Left colon (tissue), 2 donors: ENCODE data around the gene LRRTM1. TPM values are rescaled to one million over a fixed set of nuclear protein-coding genes. Genes with fewer than 3 reads are reported as not detected.

Experiments
- ATAC-seq: fragments of 200-7000 bp; cut with Tn5 transposase; one replicate; pipeline ENCODE4 v1.9.1; 2020; ENCODE audit warnings: mild to moderate bottlenecking, moderate library complexity
- DNase-seq, 2 donors: peaks; one replicate each; pipeline ENCODE4 v3.0.0-alpha.2; 2020
- intact Hi-C, 2 donors: fragments of 100-400 bp; cut with DNase I in 1 of 2; cut with micrococcal nuclease in 1 of 2; formaldehyde crosslinking; loops; one replicate each; pipeline versions ENCODE4 v1.11.2 to v1.14.0; 2022; cut with DNase I, micrococcal nuclease
- total RNA-seq, 2 donors: library from RNA; stranded (reverse); fragmentation: NEBNext Ultra II Directional; extraction: Animal tissue kit (Norgen Biotek cat#: 25700); gene quantifications; one replicate each; pipeline ENCODE4 v1.2.1, GENCODE V29; 2021
- donor health status: DM: no; HTN: no; CAD: no.
- donor health status: DM: yes; HTN: yes; CAD: no.

The LRRTM1 gene
- total RNA-seq, 2 donors from 2014 or later: 0.21 to 0.34 TPM

GRCh38 chr2:80255918-80256781, 48.4 kb downstream of the LRRTM1 start:
- DNase-seq (no peak), ATAC-seq (peak; percentile 33)

DNA sequence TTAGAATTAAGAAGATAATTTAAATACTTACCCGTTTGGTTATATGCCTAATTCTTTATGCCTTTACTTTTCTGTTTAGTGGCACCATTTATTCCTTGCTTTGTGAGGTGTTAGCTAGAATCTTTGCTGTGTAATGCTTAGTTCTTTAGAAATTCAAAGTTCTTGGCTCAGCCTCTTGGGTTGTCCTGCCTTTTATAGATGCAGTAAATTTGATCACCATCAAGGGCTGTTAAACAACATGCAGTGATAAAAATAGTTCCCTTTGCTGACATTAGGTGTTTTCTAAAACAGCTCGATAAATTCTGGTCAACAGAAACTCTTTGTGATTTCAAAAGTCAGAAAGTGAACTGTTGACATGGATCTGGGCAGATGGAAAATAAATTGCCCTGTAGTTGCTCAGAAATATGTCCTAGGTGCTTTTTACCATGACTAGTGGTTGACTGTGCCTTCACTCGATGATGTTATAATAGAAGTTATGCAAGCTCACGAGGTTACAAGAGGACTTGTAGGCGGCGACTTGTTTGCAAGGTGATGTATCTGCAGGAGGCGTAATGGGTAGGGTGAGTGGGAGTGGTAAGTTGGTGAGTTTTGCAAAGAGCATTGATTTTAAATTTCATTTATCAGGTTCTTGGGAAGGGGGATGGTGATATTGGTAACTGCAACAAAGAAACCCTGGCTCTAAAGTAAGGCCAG, 52.1 kb downstream of the LRRTM1 start:
- intact Hi-C loops: no loop called here
- ATAC-seq (peak; percentile 77), DNase-seq (no peak)

More at GRCh38 chr2:80255918-80256781, 48.4 kb downstream of the LRRTM1 start:
- intact Hi-C loops: no loop called here
